Panc1 (cell line): Measurements from ENCODE around the gene C1orf198. TPM values are rescaled to one million over a fixed set of nuclear protein-coding genes. Genes with fewer than 3 reads are reported as not detected.

Experiments
- ATAC-seq: fragments of 200-7000 bp; cut with Tn5 transposase; 2 replicates; pipeline ENCODE4 v1.9.1; 2020; ENCODE audit warnings: mild to moderate bottlenecking, moderate library complexity
- BruUV-seq: library from RNA; stranded (reverse); fragments of 400-500 nt; replicated peaks from 2 replicates; lab custom pipeline; 2021; lab: Mats Ljungman, UMichigan
- CTCF ChIA-PET: fragments of 300-600 bp; sonication (Branson Sonifier 250); formaldehyde crosslinking; loops from one replicate; lab custom pipeline; 2022; ENCODE audit warnings: antibody characterized with exemption; lab: Charles Lee
- POLR2A ChIA-PET: fragments of 300-600 bp; sonication (Branson Sonifier 250); formaldehyde crosslinking; loops from one replicate; lab custom pipeline; 2022; ENCODE audit warnings: antibody characterized with exemption; lab: Charles Lee
- DNase-seq: peaks from one replicate; pipeline ENCODE4 v3.0.0-alpha.2; 2010; ENCODE audit warnings: low read depth, low spot score
- H3K27ac ChIP-seq: 2 replicates; pipeline ENCODE4 v1.5.1; 2011; ENCODE audit warnings: mild to moderate bottlenecking, low read length, inconsistent platforms
- H3K27me3 ChIP-seq: fragments of 200-500 bp; sonication (Bioruptor generic); 2 replicates; pipeline ENCODE4 v1.6.0; 2014; ENCODE audit warnings: low read length, inconsistent platforms; ENCODE audit not compliant: control insufficient read depth, insufficient read depth
- H3K36me3 ChIP-seq: fragments of 200-500 bp; sonication (Bioruptor generic); 2 replicates; pipeline ENCODE4 v1.5.1; 2014; ENCODE audit warnings: inconsistent platforms, mild to moderate bottlenecking, low read length, moderate library complexity; ENCODE audit not compliant: control insufficient read depth, insufficient read depth
- H3K4me1 ChIP-seq: 2 replicates; pipeline ENCODE4 v1.5.1; 2011; ENCODE audit warnings: inconsistent platforms, mild to moderate bottlenecking, low read length, moderate library complexity; ENCODE audit not compliant: control insufficient read depth, insufficient read depth
- H3K4me3 ChIP-seq, 2 experiments: 2 replicates each; pipeline ENCODE4 v1.5.1; 2011 to 2012; ENCODE audit warnings: low read depth in 2 of 2, low read length in 2 of 2, mild to moderate bottlenecking in 2 of 2, inconsistent platforms in 1 of 2, moderate library complexity in 1 of 2
- H3K9me3 ChIP-seq: fragments of 200-500 bp; sonication (Bioruptor generic); 2 replicates; pipeline ENCODE4 v1.5.1; 2014; ENCODE audit warnings: low read depth, mild to moderate bottlenecking, inconsistent platforms, low read length, moderate library complexity; ENCODE audit not compliant: control insufficient read depth, insufficient read depth
- CTCF ChIP-seq: fragments of 450-650 bp; IDR thresholded peaks from 2 replicates; pipeline ENCODE4 v1.5.1; 2017; ENCODE audit warnings: mild to moderate bottlenecking
- POLR2AphosphoS5 ChIP-seq: IDR thresholded peaks from 2 replicates; pipeline ENCODE4 v1.6.1; 2012; ENCODE audit warnings: mild to moderate bottlenecking, low read depth, low read length, moderate library complexity
- REST ChIP-seq, 2 experiments: IDR thresholded peaks; 2 replicates each; pipeline ENCODE4 v1.6.1; 2011 to 2012; ENCODE audit warnings: low read depth in 2 of 2, control low read depth in 1 of 2, low read length in 1 of 2, mild to moderate bottlenecking in 1 of 2, moderate library complexity in 1 of 2; ENCODE audit not compliant: insufficient read depth in 1 of 2
- SIN3A ChIP-seq: IDR thresholded peaks from 2 replicates; pipeline ENCODE4 v1.6.1; 2012; ENCODE audit warnings: low read depth, mild to moderate bottlenecking, low read length, moderate library complexity, borderline replicate concordance; ENCODE audit not compliant: insufficient read depth
- TCF7L2 ChIP-seq: IDR thresholded peaks from 2 replicates; pipeline ENCODE4 v1.6.1; 2011; ENCODE audit warnings: mild to moderate bottlenecking, low read depth, low read length, inconsistent platforms
- in situ Hi-C: cut with HindIII; loops from 2 replicates; pipeline ENCODE4 v1.10.0; 2016; ENCODE audit warnings: low sequenced_read_pairs, low pct_unique_long_range_greater_than_20kb
- intact Hi-C: fragments of 100-400 bp; cut with micrococcal nuclease; formaldehyde crosslinking; loops from one replicate; pipeline ENCODE4 v1.10.0; 2022; ENCODE audit not compliant: unreplicated experiment
- total RNA-seq: library from RNA; stranded (reverse); gene quantifications from one replicate; pipeline ENCODE4 v1.2.1, GENCODE V29; 2021; ENCODE audit not compliant: unreplicated experiment

C1orf198 gene
- total RNA-seq, 1 experiment from 2014 or later = 33.6 TPM

GRCh38 chr1:230812568-230812967 is 55.8 kb downstream of the C1orf198 start:
- TF ChIP-seq TCF7L2 (no peak), SIN3A (no peak), CTCF (no peak), REST (IDR thresholded peaks at IDR 0.05; ENCODE audit: insufficient read depth in 1 of 2, low read depth in 2 of 2, low read length in 1 of 2) (no peak), POLR2AphosphoS5 (no peak)
- ChIA-PET POLR2A (no interaction called here), CTCF (no interaction called here)
- no peaks in the 10 kb centered on the region for H3K4me1 ChIP-seq
- H3K4me3 ChIP-seq = no peak overlapping the region
- DNase-seq (no peak), ATAC-seq (no peak)
- no peaks in the 10 kb centered on the region for H3K27me3 ChIP-seq
- no peak overlapping the region for H3K27ac ChIP-seq
- H3K9me3 ChIP-seq = peaks cover 3% of the 10 kb centered on the region; the same call in 1 of the 2 replicates
- in situ Hi-C loops (no loop called here), intact Hi-C loops (loop anchor here (10.0 kb wide), 1 partner anchor 92 kb away; no protein-coding TSS in a partner anchor)
- H3K36me3 ChIP-seq = no peaks in the 10 kb centered on the region
- BruUV-seq = no TSS peak

GRCh38 chr1:230809256-230809990 is 58.9 kb downstream of the C1orf198 start:
- Histone ChIP-seq H3K4me1 (no peaks in the 10 kb centered on the region), H3K36me3 (no peaks in the 10 kb centered on the region), H3K4me3 (no peak overlapping the region), H3K27me3 (no peaks in the 10 kb centered on the region), H3K9me3 (peaks cover 3% of the 10 kb centered on the region; the same call in 1 of the 2 replicates), H3K27ac (no peak overlapping the region)
- CTCF ChIA-PET = no interaction called here
- ATAC-seq (no peak), DNase-seq (no peak)
- BruUV-seq = no TSS peak
- POLR2A ChIA-PET = no interaction called here
- TF ChIP-seq REST (IDR thresholded peaks at IDR 0.05; ENCODE audit: insufficient read depth in 1 of 2, low read depth in 2 of 2, low read length in 1 of 2) (no peak), SIN3A (no peak), POLR2AphosphoS5 (no peak)
- intact Hi-C loops (no loop called here), in situ Hi-C loops (no loop called here)
